Suprapubic skin (tissue), 4 donors: ENCODE results near the gene DHX58. TPM values are rescaled to one million over a fixed set of nuclear protein-coding genes. Genes with fewer than 3 reads are reported as not detected.

Source experiments
- DNase-seq, 2 donors: peaks; one replicate each; pipeline ENCODE4 v3.0.0-alpha.2; 2019; ENCODE audit warnings: low spot score in 2 of 2
- H3K27ac ChIP-seq: fragments of 200-600 bp; sonication (generic); one replicate; pipeline ENCODE4 v1.5.1; 2019
- H3K27me3 ChIP-seq: fragments of 200-600 bp; sonication (generic); one replicate; pipeline ENCODE4 v1.5.1; 2019
- H3K36me3 ChIP-seq: fragments of 200-600 bp; sonication (generic); one replicate; pipeline ENCODE4 v1.5.1; 2019
- H3K4me1 ChIP-seq: fragments of 200-600 bp; sonication (generic); one replicate; pipeline ENCODE4 v1.5.1; 2019
- H3K4me3 ChIP-seq: fragments of 200-600 bp; sonication (generic); one replicate; pipeline ENCODE4 v1.5.1; 2019; ENCODE audit warnings: mild to moderate bottlenecking
- H3K9me3 ChIP-seq: fragments of 200-600 bp; sonication (generic); one replicate; pipeline ENCODE4 v1.5.1; 2019
- EP300 ChIP-seq: sonication (generic); formaldehyde crosslinking; IDR thresholded peaks from one replicate; pipeline ENCODE4 v1.6.1; 2017; ENCODE audit warnings: antibody characterized with exemption
- POLR2A ChIP-seq, 2 donors: fragments of 450-650 bp; IDR thresholded peaks; one replicate each; pipeline ENCODE4 v1.6.1; 2017; ENCODE audit warnings: antibody characterized with exemption in 2 of 2, mild to moderate bottlenecking in 2 of 2, moderate library complexity in 2 of 2
- POLR2AphosphoS5 ChIP-seq, 3 donors: sonication (generic); formaldehyde crosslinking; IDR thresholded peaks; one replicate each; pipeline ENCODE4 v1.6.1; 2017; ENCODE audit warnings: antibody characterized with exemption in 3 of 3
- WGBS: methylation state at CpG from one replicate; pipeline ENCODE4 v1.1.5; 2018; 5-methylcytosine and 5-hydroxymethylcytosine counted together
- total RNA-seq, 4 donors: library from RNA; depleted of rRNA; stranded (reverse); fragments of >200 nt; gene quantifications; one replicate each; pipeline ENCODE4 v1.1.0, GENCODE V29; 2016
- TF ChIP-seq, protein P1 (sequence below), 2 donors: fragments of 200-600 bp in 1 of 2; fragments of 450-650 bp in 1 of 2; sonication (generic) in 1 of 2; IDR thresholded peaks; one replicate each; pipeline ENCODE4 v1.5.1; 2016 to 2019; ENCODE audit warnings: antibody characterized with exemption in 2 of 2, mild to moderate bottlenecking in 1 of 2, moderate library complexity in 1 of 2

The DHX58 gene
- total RNA-seq, 4 donors from 2014 or later = 8.2 to 14.2 (median 11.9) TPM

DNA sequence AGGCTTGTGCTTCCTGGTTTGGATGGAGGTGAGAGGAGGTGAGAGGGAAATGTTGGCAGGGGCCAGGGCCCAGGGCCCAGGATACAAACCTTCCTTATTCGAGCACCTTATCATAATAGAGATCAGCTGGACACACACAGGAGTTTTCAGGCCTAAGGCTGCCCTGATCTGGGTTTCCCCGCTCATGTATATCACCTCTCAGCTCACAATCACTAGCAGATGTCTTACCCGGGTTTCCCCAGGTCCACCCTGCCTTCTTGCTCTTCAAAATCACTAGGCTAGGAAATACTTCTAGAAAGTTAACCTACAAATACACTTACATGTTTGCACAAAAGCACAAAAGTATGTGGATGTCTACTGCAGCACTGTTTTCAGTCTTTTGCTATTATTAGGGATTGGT lies 14.3 kb upstream of the DHX58 start:
- 63% methylated on average over 3 of the region's 3 CpGs for WGBS
- H3K4me3 ChIP-seq = no peak overlapping the region
- TF ChIP-seq, protein P1, sequence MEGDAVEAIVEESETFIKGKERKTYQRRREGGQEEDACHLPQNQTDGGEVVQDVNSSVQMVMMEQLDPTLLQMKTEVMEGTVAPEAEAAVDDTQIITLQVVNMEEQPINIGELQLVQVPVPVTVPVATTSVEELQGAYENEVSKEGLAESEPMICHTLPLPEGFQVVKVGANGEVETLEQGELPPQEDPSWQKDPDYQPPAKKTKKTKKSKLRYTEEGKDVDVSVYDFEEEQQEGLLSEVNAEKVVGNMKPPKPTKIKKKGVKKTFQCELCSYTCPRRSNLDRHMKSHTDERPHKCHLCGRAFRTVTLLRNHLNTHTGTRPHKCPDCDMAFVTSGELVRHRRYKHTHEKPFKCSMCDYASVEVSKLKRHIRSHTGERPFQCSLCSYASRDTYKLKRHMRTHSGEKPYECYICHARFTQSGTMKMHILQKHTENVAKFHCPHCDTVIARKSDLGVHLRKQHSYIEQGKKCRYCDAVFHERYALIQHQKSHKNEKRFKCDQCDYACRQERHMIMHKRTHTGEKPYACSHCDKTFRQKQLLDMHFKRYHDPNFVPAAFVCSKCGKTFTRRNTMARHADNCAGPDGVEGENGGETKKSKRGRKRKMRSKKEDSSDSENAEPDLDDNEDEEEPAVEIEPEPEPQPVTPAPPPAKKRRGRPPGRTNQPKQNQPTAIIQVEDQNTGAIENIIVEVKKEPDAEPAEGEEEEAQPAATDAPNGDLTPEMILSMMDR (IDR thresholded peaks at IDR 0.05) = no peak
- TF ChIP-seq EP300 (no peak), POLR2AphosphoS5 (IDR thresholded peaks at IDR 0.05) (no peak), POLR2A (IDR thresholded peaks at IDR 0.05) (no peak)
- no peaks in the 10 kb centered on the region for H3K9me3 ChIP-seq
- H3K4me1 ChIP-seq = peaks cover 34% of the 10 kb centered on the region
- no peak for DNase-seq
- peaks cover 60% of the 10 kb centered on the region for H3K36me3 ChIP-seq
- H3K27me3 ChIP-seq = no peaks in the 10 kb centered on the region
- no peak overlapping the region for H3K27ac ChIP-seq

DNA sequence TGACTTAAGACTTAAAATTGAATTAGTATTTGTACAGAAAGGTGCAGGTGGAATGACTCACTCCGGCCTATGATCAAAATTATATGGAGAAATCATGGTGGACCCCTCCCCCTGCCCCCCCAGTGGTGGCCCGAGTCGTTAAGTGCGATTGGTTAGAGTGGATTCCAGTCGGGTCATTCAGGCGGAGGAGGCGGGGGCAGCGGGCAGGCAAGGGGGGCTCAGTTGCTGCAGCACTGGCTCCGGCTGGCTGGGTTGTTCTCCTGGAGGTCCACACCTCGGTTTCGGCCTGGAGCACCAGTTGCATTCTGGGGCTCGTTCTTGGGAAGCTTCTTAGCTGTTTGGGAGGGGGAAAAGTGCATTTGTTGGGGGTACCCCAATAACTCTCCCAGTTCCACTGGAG lies 13.1 kb upstream of the DHX58 start:
- Histone ChIP-seq H3K36me3 (peaks cover 60% of the 10 kb centered on the region), H3K4me1 (peaks cover 31% of the 10 kb centered on the region), H3K27ac (no peak overlapping the region), H3K27me3 (no peaks in the 10 kb centered on the region), H3K4me3 (no peak overlapping the region), H3K9me3 (no peaks in the 10 kb centered on the region)
- TF ChIP-seq POLR2AphosphoS5 (IDR thresholded peaks at IDR 0.05) (no peak), POLR2A (IDR thresholded peaks at IDR 0.05) (no peak), EP300 (no peak)
- TF ChIP-seq, protein P1 (IDR thresholded peaks at IDR 0.05) = no peak
- WGBS = 71% methylated on average over 6 of the region's 12 CpGs
- no peak for DNase-seq

DNA sequence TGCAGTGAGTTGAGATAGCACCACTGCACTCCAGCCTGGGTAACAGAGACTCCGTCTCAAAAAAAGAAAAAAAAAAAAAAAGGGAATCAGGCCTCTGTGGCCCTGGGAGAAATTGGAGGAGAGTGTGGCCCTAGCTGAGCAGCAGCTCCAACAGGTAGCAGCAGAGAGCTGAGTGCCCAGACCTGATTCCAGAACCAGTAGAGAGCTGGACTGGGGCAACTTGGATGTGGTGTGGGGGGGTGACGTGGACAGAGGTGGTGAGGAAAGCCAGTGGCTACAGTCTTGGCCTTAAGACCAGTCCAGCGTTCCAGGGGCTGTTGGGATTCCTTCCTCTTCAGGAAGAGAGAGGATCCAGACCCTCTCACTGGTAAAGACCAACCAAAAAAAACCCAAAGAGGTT lies 11.7 kb upstream of the DHX58 start:
- Histone ChIP-seq H3K27ac (no peak overlapping the region), H3K36me3 (peaks cover 48% of the 10 kb centered on the region), H3K9me3 (no peaks in the 10 kb centered on the region), H3K27me3 (no peaks in the 10 kb centered on the region), H3K4me1 (peaks cover 35% of the 10 kb centered on the region), H3K4me3 (no peak overlapping the region)
- no peak for DNase-seq
- 86% methylated on average over 3 of the region's 3 CpGs for WGBS
- TF ChIP-seq, protein P1 (IDR thresholded peaks at IDR 0.05) = no peak
- no peak for TF ChIP-seq EP300
- no peak for TF ChIP-seq POLR2AphosphoS5 (IDR thresholded peaks at IDR 0.05)
- TF ChIP-seq POLR2A (IDR thresholded peaks at IDR 0.05) = no peak

DNA sequence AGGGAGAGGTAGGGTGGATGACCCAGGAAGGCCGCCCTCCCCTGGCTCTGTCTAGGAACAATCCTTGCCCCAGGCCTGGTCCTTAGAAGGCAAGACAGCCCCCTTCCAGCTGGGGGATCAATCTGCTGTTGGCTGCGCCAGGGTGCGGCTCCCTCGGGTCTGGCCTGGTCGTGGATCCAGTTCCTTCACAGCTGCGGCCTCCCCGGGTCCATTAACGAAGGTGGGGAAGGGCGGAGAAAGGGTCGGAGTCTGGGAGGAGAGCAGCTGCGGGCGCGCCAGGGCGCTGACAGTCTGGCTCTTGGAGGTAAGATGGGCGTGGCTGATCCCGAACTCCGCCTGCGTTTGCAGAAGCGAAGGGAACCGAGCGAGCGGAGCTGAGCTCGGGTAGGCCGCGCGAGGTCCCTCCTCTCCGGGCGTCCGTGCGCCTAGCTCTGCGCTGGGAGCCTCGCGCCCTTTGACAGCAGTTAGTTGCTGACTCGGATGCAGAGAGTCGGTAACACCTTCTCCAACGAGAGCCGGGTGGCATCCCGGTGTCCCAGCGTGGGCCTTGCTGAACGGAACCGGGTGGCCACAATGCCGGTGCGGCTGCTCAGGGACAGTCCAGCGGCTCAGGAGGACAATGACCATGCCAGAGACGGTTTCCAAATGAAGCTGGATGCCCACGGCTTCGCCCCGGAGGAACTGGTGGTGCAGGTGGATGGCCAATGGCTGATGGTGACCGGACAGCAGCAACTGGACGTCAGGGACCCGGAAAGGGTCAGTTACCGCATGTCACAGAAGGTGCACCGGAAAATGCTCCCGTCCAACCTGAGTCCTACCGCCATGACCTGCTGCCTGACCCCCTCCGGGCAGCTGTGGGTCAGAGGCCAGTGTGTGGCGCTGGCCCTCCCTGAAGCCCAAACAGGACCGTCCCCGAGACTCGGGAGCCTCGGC lies 10.1 kb upstream of the DHX58 start, which contains the start of gene HSPB9:
Gene HSPB9 (plus strand): TSS at position 434 of the 933 bp plus-strand sequence. CDS start 47 bp downstream, at position 481.
- Histone ChIP-seq H3K27ac (no peak within 1 kb of the TSS), H3K4me1 (peaks cover 38% of the 10 kb centered on the region), H3K36me3 (peaks cover 32% of the 10 kb centered on the region), H3K4me3 (peak within 1 kb of the TSS; percentile 25), H3K27me3 (no peaks in the 10 kb centered on the region), H3K9me3 (no peaks in the 10 kb centered on the region)
- 54% methylated on average over 25 of the region's 61 CpGs for WGBS
- DNase-seq = no peak
- TF ChIP-seq EP300 (no peak), POLR2A (IDR thresholded peaks at IDR 0.05) (no peak), POLR2AphosphoS5 (IDR thresholded peaks at IDR 0.05) (no peak)
- TF ChIP-seq, protein P1 (IDR thresholded peaks at IDR 0.05) = no peak
